Measurements from ENCODE around the gene GLYR1.
A peak's percentile ranks its signal among the peaks of the same experiment; 100 is the strongest.

Gene GLYR1

GRCh38 chr16:4879049-4879448 is 32.0 kb upstream of the GLYR1 start:
- no peak for DNase-seq (ENCODE audit: low read depth)

- DNase-seq (ENCODE audit: low read depth) = no peak
Observed at GRCh38 chr16:4877380-4877685, 30.2 kb upstream of the GLYR1 start.

GRCh38 chr16:4876646-4877379 is 29.7 kb upstream of the GLYR1 start:
- no peak for DNase-seq (ENCODE audit: low read depth)

GRCh38 chr16:4874666-4875065 is 27.6 kb upstream of the GLYR1 start:
- DNase-seq (ENCODE audit: low read depth) = no peak

- no peak for DNase-seq (ENCODE audit: low read depth)
Observed at GRCh38 chr16:4873091-4873490, 26.0 kb upstream of the GLYR1 start.

GRCh38 chr16:4871071-4871470 is 24.0 kb upstream of the GLYR1 start:
- no peak for DNase-seq (ENCODE audit: low read depth)

- DNase-seq (ENCODE audit: low read depth) = no peak
Observed at GRCh38 chr16:4870138-4870671, 23.1 kb upstream of the GLYR1 start.

GRCh38 chr16:4869147-4869805 is 22.2 kb upstream of the GLYR1 start:
- DNase-seq (ENCODE audit: low read depth) = no peak

GRCh38 chr16:4868535-4868934 is 21.4 kb upstream of the GLYR1 start:
- no peak for DNase-seq (ENCODE audit: low read depth)

- no peak for DNase-seq (ENCODE audit: low read depth)
Observed at GRCh38 chr16:4868026-4868425, 20.9 kb upstream of the GLYR1 start.

GRCh38 chr16:4866586-4866985 is 19.5 kb upstream of the GLYR1 start:
- no peak for DNase-seq (ENCODE audit: low read depth)

- DNase-seq (ENCODE audit: low read depth) = no peak
Observed at GRCh38 chr16:4865231-4865860, 18.3 kb upstream of the GLYR1 start.

GRCh38 chr16:4864728-4865127 is 17.6 kb upstream of the GLYR1 start:
- DNase-seq (ENCODE audit: low read depth) = no peak

- DNase-seq (ENCODE audit: low read depth) = peak; percentile 9
Observed at GRCh38 chr16:4862639-4863038, 15.6 kb upstream of the GLYR1 start.

GRCh38 chr16:4860727-4861342 is 13.7 kb upstream of the GLYR1 start:
- DNase-seq (ENCODE audit: low read depth) = no peak

- no peak for DNase-seq (ENCODE audit: low read depth)
Observed at GRCh38 chr16:4859900-4860255, 12.8 kb upstream of the GLYR1 start.

- DNase-seq (ENCODE audit: low read depth) = no peak
Observed at GRCh38 chr16:4859190-4859899, 12.3 kb upstream of the GLYR1 start.

- DNase-seq (ENCODE audit: low read depth) = no peak
Observed at GRCh38 chr16:4855804-4856203, 8.7 kb upstream of the GLYR1 start.

- no peak for DNase-seq (ENCODE audit: low read depth)
Observed at GRCh38 chr16:4855371-4855770, 8.3 kb upstream of the GLYR1 start.

GRCh38 chr16:4852221-4852872 is 5.3 kb upstream of the GLYR1 start:
- no peak for DNase-seq (ENCODE audit: low read depth)

- no peak for DNase-seq (ENCODE audit: low read depth)
Observed at GRCh38 chr16:4850211-4850610, 3.1 kb upstream of the GLYR1 start.
